Nephron (organoid): Measurements from ENCODE around the gene HECW1.

Experiments
- H3K27ac Mint-ChIP-seq, 3 experiments: 2 replicates each; pipeline ENCODE4 v1.8.0; 2020; ENCODE audit warnings: mixed read lengths in 3 of 3, mild to moderate bottlenecking in 2 of 3, moderate library complexity in 1 of 3
- H3K27me3 Mint-ChIP-seq: 2 replicates; pipeline ENCODE4 v1.8.0; 2021; ENCODE audit warnings: low read depth, mild to moderate bottlenecking, moderate library complexity, mixed read lengths
- H3K36me3 Mint-ChIP-seq: 2 replicates; pipeline ENCODE4 v1.8.0; 2020; ENCODE audit warnings: low read depth, mixed read lengths
- H3K4me1 Mint-ChIP-seq: 2 replicates; pipeline ENCODE4 v1.8.0; 2020; ENCODE audit warnings: mixed read lengths
- H3K4me3 Mint-ChIP-seq, 3 experiments: 2 replicates each; pipeline ENCODE4 v1.8.0; 2020; ENCODE audit warnings: mild to moderate bottlenecking in 3 of 3, mixed read lengths in 3 of 3, moderate library complexity in 2 of 3
- H3K9me3 Mint-ChIP-seq: 2 replicates; pipeline ENCODE4 v1.8.0; 2020; ENCODE audit warnings: mixed read lengths
- TF ChIP-seq, protein P1 (sequence below), 3 experiments: fragments of 200-600 bp; sonication (generic); IDR thresholded peaks; one replicate each; pipeline ENCODE4 v1.5.0; 2021; ENCODE audit warnings: antibody characterized with exemption in 3 of 3; ENCODE audit not compliant: unreplicated experiment in 3 of 3

Gene HECW1

DNA sequence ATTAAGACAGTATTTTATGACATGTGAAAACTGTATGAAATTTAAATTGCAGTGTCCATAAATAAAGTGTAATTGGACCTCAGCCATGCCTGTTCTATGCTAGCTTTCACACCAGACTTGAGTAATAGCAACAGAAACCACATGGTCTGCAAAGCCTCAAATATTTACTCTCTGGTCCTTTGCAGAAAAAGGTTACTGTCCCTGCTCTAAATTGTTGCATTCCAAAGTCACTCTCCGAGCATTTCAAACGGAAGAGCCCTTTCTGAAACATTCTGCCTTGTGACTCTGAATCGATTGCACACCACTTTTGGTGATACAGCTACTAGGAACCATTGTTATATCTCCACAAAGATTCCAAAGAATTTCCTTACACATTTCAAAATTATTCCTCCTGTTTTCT is 389.4 kb downstream of the HECW1 start:
- Mint-ChIP-seq H3K27me3 (peaks cover 5% of the 10 kb centered on the region), H3K27ac (no peak overlapping the region), H3K4me3 (no peak overlapping the region), H3K4me1 (peaks cover 5% of the 10 kb centered on the region), H3K36me3 (no peaks in the 10 kb centered on the region), H3K9me3 (no peaks in the 10 kb centered on the region)
- TF ChIP-seq, protein P1, sequence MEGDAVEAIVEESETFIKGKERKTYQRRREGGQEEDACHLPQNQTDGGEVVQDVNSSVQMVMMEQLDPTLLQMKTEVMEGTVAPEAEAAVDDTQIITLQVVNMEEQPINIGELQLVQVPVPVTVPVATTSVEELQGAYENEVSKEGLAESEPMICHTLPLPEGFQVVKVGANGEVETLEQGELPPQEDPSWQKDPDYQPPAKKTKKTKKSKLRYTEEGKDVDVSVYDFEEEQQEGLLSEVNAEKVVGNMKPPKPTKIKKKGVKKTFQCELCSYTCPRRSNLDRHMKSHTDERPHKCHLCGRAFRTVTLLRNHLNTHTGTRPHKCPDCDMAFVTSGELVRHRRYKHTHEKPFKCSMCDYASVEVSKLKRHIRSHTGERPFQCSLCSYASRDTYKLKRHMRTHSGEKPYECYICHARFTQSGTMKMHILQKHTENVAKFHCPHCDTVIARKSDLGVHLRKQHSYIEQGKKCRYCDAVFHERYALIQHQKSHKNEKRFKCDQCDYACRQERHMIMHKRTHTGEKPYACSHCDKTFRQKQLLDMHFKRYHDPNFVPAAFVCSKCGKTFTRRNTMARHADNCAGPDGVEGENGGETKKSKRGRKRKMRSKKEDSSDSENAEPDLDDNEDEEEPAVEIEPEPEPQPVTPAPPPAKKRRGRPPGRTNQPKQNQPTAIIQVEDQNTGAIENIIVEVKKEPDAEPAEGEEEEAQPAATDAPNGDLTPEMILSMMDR (IDR thresholded peaks at IDR 0.05; ENCODE audit: unreplicated experiment in 3 of 3), result no peak

DNA sequence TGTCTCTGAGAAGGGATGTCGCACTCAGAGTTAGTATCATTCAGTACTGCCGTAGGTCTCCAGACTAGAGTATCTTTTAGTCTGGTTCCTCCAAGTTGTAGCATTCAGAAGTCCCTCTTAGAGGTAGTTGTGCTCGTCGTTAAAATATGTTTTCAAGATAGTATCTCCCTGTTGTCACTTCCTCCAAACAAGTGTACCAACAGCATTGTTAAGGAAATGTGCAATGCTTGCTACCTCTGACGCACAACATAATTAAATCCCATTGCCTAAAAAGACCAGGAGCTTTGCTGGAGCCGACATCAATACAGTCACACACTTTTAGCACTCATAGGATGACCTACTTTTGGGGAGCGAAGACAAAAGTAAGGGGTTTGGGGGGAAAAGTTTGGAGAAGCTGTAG is 390.5 kb downstream of the HECW1 start:
- H3K4me1 Mint-ChIP-seq, result no peaks in the 10 kb centered on the region
- H3K4me3 Mint-ChIP-seq, result no peak overlapping the region
- TF ChIP-seq, protein P1 (IDR thresholded peaks at IDR 0.05; ENCODE audit: unreplicated experiment in 3 of 3), result no peak

DNA sequence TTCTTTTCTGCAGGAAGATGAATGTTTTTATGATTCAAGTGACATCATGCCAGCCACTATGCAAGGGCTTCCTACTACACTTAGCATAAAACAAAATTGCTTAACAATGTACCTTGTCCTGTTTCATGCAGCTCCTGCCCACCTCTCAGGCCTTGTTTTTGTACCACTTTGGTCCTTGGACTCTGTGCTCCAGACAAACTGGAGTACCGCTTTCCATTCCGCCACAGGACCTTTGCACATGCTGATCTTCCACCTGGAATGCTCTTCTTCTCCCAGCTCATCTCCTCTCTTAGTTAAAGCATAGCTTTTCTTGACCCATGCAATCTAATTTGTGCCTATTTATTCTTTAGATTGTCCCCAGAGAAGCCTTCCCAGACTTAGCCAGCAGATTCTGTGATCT is 393.0 kb downstream of the HECW1 start:
- no peak overlapping the region for H3K27ac Mint-ChIP-seq
- H3K4me1 Mint-ChIP-seq, result no peaks in the 10 kb centered on the region
- peaks cover 1% of the 10 kb centered on the region for H3K27me3 Mint-ChIP-seq
- no peak overlapping the region for H3K4me3 Mint-ChIP-seq
- TF ChIP-seq, protein P1 (IDR thresholded peaks at IDR 0.05; ENCODE audit: unreplicated experiment in 3 of 3), result no peak
- H3K9me3 Mint-ChIP-seq, result no peaks in the 10 kb centered on the region
- H3K36me3 Mint-ChIP-seq, result no peaks in the 10 kb centered on the region

More for the DNA sequence above, 390.5 kb downstream of the HECW1 start:
- peaks cover 5% of the 10 kb centered on the region for H3K27me3 Mint-ChIP-seq
- H3K27ac Mint-ChIP-seq, result no peak overlapping the region
- no peaks in the 10 kb centered on the region for H3K9me3 Mint-ChIP-seq
- H3K36me3 Mint-ChIP-seq, result no peaks in the 10 kb centered on the region

DNA sequence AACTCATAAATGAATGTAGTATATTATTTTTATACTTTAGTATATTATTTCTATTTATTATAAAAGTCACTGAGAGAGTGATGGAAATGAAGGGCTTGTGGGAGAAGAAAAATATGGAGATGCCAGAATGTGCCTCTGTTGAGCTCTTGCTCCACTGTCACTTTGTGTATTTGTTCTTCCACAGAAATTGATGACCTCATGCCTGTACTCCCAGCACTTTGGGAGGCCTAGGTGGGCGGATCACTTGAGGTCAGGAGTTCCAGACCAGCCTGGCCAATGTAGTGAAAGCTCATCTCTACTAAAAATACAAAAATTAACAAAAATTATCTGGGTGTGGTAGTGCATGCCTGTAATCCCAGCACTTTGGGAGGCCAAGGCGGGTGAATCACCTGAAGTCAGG is 394.0 kb downstream of the HECW1 start:
- H3K4me1 Mint-ChIP-seq, result no peaks in the 10 kb centered on the region
- no peaks in the 10 kb centered on the region for H3K9me3 Mint-ChIP-seq
- peaks cover 7% of the 10 kb centered on the region for H3K27me3 Mint-ChIP-seq
- H3K36me3 Mint-ChIP-seq, result no peaks in the 10 kb centered on the region
- TF ChIP-seq, protein P1 (IDR thresholded peaks at IDR 0.05; ENCODE audit: unreplicated experiment in 3 of 3), result no peak
- no peak overlapping the region for H3K4me3 Mint-ChIP-seq
- H3K27ac Mint-ChIP-seq, result no peak overlapping the region

DNA sequence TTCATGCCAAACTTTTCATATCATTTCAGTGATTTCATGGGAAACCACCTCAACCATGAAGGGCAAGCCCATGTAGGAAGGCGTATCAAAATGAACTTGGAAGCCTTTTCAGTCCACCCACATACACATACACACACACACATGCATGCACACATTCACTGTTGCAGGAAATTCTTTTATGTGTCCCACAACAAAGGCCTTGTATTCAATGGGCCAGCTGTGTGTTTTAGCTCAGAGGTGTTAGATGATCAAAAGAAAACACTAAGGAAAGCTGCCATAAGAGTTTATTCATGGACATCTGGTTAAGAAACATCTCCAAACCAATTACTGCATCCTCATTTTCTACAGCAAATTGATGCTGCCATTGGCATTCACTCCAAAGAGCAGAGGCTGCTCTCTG is 396.0 kb downstream of the HECW1 start:
- no peak overlapping the region for H3K4me3 Mint-ChIP-seq
- H3K4me1 Mint-ChIP-seq, result no peaks in the 10 kb centered on the region
- no peaks in the 10 kb centered on the region for H3K36me3 Mint-ChIP-seq
- TF ChIP-seq, protein P1 (IDR thresholded peaks at IDR 0.05; ENCODE audit: unreplicated experiment in 3 of 3), result no peak
- no peaks in the 10 kb centered on the region for H3K9me3 Mint-ChIP-seq
- H3K27ac Mint-ChIP-seq, result no peak overlapping the region
- H3K27me3 Mint-ChIP-seq, result peaks cover 7% of the 10 kb centered on the region

DNA sequence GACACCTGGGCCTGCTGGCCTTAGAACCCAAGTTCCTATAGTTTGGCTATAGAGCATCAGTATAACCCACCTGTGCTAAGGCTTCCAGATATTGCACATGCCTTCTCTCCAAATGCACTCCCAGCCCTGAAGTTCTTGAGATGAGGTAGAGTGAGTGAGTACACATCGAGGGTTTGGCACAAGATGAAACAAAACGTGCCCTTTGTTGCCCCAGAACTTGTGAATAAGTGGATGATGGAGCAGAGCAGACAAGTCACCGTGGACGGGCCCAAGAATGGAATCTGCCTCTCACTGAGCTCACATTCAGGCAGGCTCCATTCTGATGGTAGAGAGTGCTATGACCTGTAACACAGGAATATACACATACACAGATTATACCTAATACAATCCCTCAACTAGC is 397.5 kb downstream of the HECW1 start:
- Mint-ChIP-seq H3K36me3 (no peaks in the 10 kb centered on the region), H3K27me3 (peaks cover 9% of the 10 kb centered on the region), H3K9me3 (no peaks in the 10 kb centered on the region), H3K4me3 (no peak overlapping the region), H3K27ac (no peak overlapping the region), H3K4me1 (no peaks in the 10 kb centered on the region)
- TF ChIP-seq, protein P1 (IDR thresholded peaks at IDR 0.05; ENCODE audit: unreplicated experiment in 3 of 3), result no peak
